Measurements from ENCODE around the gene CABP4.

The CABP4 gene

GRCh38 chr11:67500484-67500821, 45.3 kb downstream of the CABP4 start:
- DNase-seq: no peak

- DNase-seq: no peak
Observed at GRCh38 chr11:67500831-67501715, 45.9 kb downstream of the CABP4 start.

GRCh38 chr11:67501854-67502253, 46.7 kb downstream of the CABP4 start:
- DNase-seq: no peak

GRCh38 chr11:67502328-67502979, 47.3 kb downstream of the CABP4 start:
- DNase-seq: no peak

GRCh38 chr11:67503119-67504004, 48.2 kb downstream of the CABP4 start:
- no peak for DNase-seq

- no peak for DNase-seq
Observed at GRCh38 chr11:67504005-67504949, 49.1 kb downstream of the CABP4 start.

GRCh38 chr11:67504950-67505581, 49.9 kb downstream of the CABP4 start, which contains the start of gene PITPNM1:
Gene PITPNM1 (minus strand): TSS chr11:67505363. CDS start chr11:67504180, 1,183 bp downstream.
- peak; percentile 87 for DNase-seq

GRCh38 chr11:67505605-67506396, 50.6 kb downstream of the CABP4 start:
- DNase-seq: peak; percentile 92

- no peak for DNase-seq
Observed at GRCh38 chr11:67506426-67507051, 51.4 kb downstream of the CABP4 start.

GRCh38 chr11:67507242-67507863, 52.2 kb downstream of the CABP4 start:
- no peak for DNase-seq

GRCh38 chr11:67507864-67508485, 52.8 kb downstream of the CABP4 start, which contains the start of gene CDK2AP2:
Gene CDK2AP2 (minus strand): TSS chr11:67508162. CDS start chr11:67508082, 80 bp downstream.
- peak; percentile 100 for DNase-seq

GRCh38 chr11:67508486-67509121, 53.5 kb downstream of the CABP4 start:
- DNase-seq: peak; percentile 97

GRCh38 chr11:67510023-67510345, 54.8 kb downstream of the CABP4 start:
- DNase-seq: no peak

Measured in islet precursor cell (in vitro differentiated cells).